ENCODE data around the gene RBM38.

- no peak for TF ChIP-seq CTCF (IDR thresholded peaks at IDR 0.05; ENCODE audit: low read depth, low read length)
- TF ChIP-seq EZH2phosphoT487 (IDR thresholded peaks at IDR 0.05; ENCODE audit: low read depth), result no peak
These were observed 43.8 kb upstream of the RBM38 start for GRCh38 chr20:57347393-57347792.
